NCI-H82 (cell line): ENCODE data around the gene OSBPL5.
A peak's percentile ranks its signal among the peaks of the same experiment; 100 is the strongest.

Experiments used
- DNase-seq: peaks from one replicate; lab custom pipeline; 2025; lab: John Stamatoyannopoulos, UW

The OSBPL5 gene

GRCh38 chr11:3134218-3134621, 30.9 kb downstream of the OSBPL5 start:
- no peak for DNase-seq

GRCh38 chr11:3133261-3134217, 31.6 kb downstream of the OSBPL5 start:
- DNase-seq, result no peak

GRCh38 chr11:3132831-3133260, 32.3 kb downstream of the OSBPL5 start:
- peak; percentile 22 for DNase-seq

- no peak for DNase-seq
These were observed 32.8 kb downstream of the OSBPL5 start for GRCh38 chr11:3132271-3132781.

GRCh38 chr11:3131330-3131941, 33.7 kb downstream of the OSBPL5 start:
- no peak for DNase-seq

GRCh38 chr11:3130269-3131071, 34.6 kb downstream of the OSBPL5 start:
- DNase-seq, result peak; percentile 8

- DNase-seq, result no peak
These were observed 35.4 kb downstream of the OSBPL5 start for GRCh38 chr11:3129591-3130268.

GRCh38 chr11:3129181-3129590, 35.9 kb downstream of the OSBPL5 start:
- DNase-seq, result no peak

GRCh38 chr11:3128356-3129180, 36.5 kb downstream of the OSBPL5 start:
- DNase-seq, result no peak

GRCh38 chr11:3127706-3128355, 37.3 kb downstream of the OSBPL5 start:
- no peak for DNase-seq

GRCh38 chr11:3126901-3127691, 38.0 kb downstream of the OSBPL5 start:
- DNase-seq, result no peak

GRCh38 chr11:3126207-3126865, 38.8 kb downstream of the OSBPL5 start:
- DNase-seq, result no peak

- no peak for DNase-seq
These were observed 40.3 kb downstream of the OSBPL5 start for GRCh38 chr11:3124821-3125220.

- no peak for DNase-seq
These were observed 41.1 kb downstream of the OSBPL5 start for GRCh38 chr11:3123761-3124733.

GRCh38 chr11:3123305-3123704, 41.8 kb downstream of the OSBPL5 start:
- DNase-seq, result no peak

GRCh38 chr11:3122775-3123201, 42.3 kb downstream of the OSBPL5 start:
- DNase-seq, result no peak

- DNase-seq, result no peak
These were observed 43.0 kb downstream of the OSBPL5 start for GRCh38 chr11:3121931-3122774.
